Caco-2 (cell line): ENCODE results near the gene ATXN1. TPM values are rescaled to one million over a fixed set of nuclear protein-coding genes. Genes with fewer than 3 reads are reported as not detected.

Experiments used
- BruUV-seq: library from RNA; stranded (reverse); fragments of 400-500 nt; replicated peaks from 2 replicates; lab custom pipeline; 2021; lab: Mats Ljungman, UMichigan
- CTCF ChIA-PET: fragments of 300-600 bp; sonication (Branson Sonifier 250); formaldehyde crosslinking; loops from one replicate; lab custom pipeline; 2022; ENCODE audit warnings: antibody characterized with exemption; lab: Charles Lee
- POLR2A ChIA-PET: fragments of 300-600 bp; sonication (Branson Sonifier 250); formaldehyde crosslinking; loops from one replicate; lab custom pipeline; 2022; ENCODE audit warnings: antibody characterized with exemption; lab: Charles Lee
- DNase-seq, 2 experiments: peaks; one replicate each; pipeline versions ENCODE4 v3.0.0 to v3.0.0-alpha.2; 2020 to 2022
- H3K27me3 ChIP-seq: replicated peaks from 2 replicates; pipeline ENCODE4 v1.6.0; 2011; ENCODE audit warnings: low read length; ENCODE audit not compliant: control insufficient read depth, insufficient read depth
- H3K36me3 ChIP-seq: 2 replicates; pipeline ENCODE4 v1.5.1; 2011; ENCODE audit warnings: low read length; ENCODE audit not compliant: control insufficient read depth, insufficient read depth
- H3K4me1 ChIP-seq: fragments of 250-450 bp; sonication (Bioruptor Pico); 2 replicates; pipeline ENCODE4 v1.5.1; 2020; ENCODE audit warnings: mild to moderate bottlenecking
- H3K4me3 ChIP-seq: 2 replicates; pipeline ENCODE4 v1.5.1; 2011; ENCODE audit warnings: low read depth, mild to moderate bottlenecking, control low read depth, low read length
- H3K9me3 ChIP-seq: fragments of 250-450 bp; sonication (Bioruptor Pico); 2 replicates; pipeline ENCODE4 v1.5.1; 2020; ENCODE audit warnings: mild to moderate bottlenecking, moderate library complexity
- H3K27ac Mint-ChIP-seq: one replicate; pipeline ENCODE4 v1.8.0; 2022; ENCODE audit warnings: mixed read lengths; ENCODE audit not compliant: unreplicated experiment
- H3K27me3 Mint-ChIP-seq: one replicate; pipeline ENCODE4 v1.8.0; 2022; ENCODE audit warnings: mixed read lengths; ENCODE audit not compliant: insufficient read depth, unreplicated experiment
- H3K36me3 Mint-ChIP-seq: one replicate; pipeline ENCODE4 v1.8.0; 2022; ENCODE audit warnings: mild to moderate bottlenecking, mixed read lengths; ENCODE audit not compliant: insufficient read depth, unreplicated experiment
- H3K4me1 Mint-ChIP-seq: one replicate; pipeline ENCODE4 v1.8.0; 2022; ENCODE audit warnings: low read depth, mixed read lengths; ENCODE audit not compliant: unreplicated experiment
- H3K4me3 Mint-ChIP-seq: one replicate; pipeline ENCODE4 v1.8.0; 2022; ENCODE audit warnings: mild to moderate bottlenecking, moderate library complexity, mixed read lengths; ENCODE audit not compliant: unreplicated experiment
- H3K9me3 Mint-ChIP-seq: one replicate; pipeline ENCODE4 v1.8.0; 2022; ENCODE audit warnings: mixed read lengths; ENCODE audit not compliant: unreplicated experiment
- CTCF ChIP-seq, 2 experiments: fragments of 200-600 bp in 1 of 2; IDR thresholded peaks; 1 replicate in 1 of 2; 2 replicates in 1 of 2; pipeline versions ENCODE4 v1.5.1 to v1.8.0; 2011 to 2022; ENCODE audit warnings: antibody characterized with exemption in 1 of 2, control low read depth in 1 of 2, inconsistent platforms in 1 of 2, low read depth in 1 of 2, low read length in 1 of 2, mild to moderate bottlenecking in 1 of 2, moderate library complexity in 1 of 2; ENCODE audit not compliant: insufficient read depth in 1 of 2, severe bottlenecking in 1 of 2, unreplicated experiment in 1 of 2
- intact Hi-C: fragments of 100-400 bp; cut with micrococcal nuclease; formaldehyde crosslinking; loops from one replicate; pipeline ENCODE4 v1.10.0; 2022; ENCODE audit not compliant: unreplicated experiment
- total RNA-seq: library from RNA; stranded (reverse); gene quantifications from 2 replicates; pipeline ENCODE4 v1.2.3, GENCODE V29; 2022

ATXN1 gene
- total RNA-seq, 1 experiment from 2014 or later: 14.2 TPM

GRCh38 chr6:16551466-16551865 is 209.8 kb downstream of the ATXN1 start:
- H3K4me1 ChIP-seq: no peaks in the 10 kb centered on the region
- no TSS peak for BruUV-seq
- no peaks in the 10 kb centered on the region for H3K36me3 Mint-ChIP-seq
- H3K9me3 ChIP-seq: no peaks in the 10 kb centered on the region
- intact Hi-C loops: no loop called here
- H3K36me3 ChIP-seq: no peaks in the 10 kb centered on the region
- ChIA-PET POLR2A (no interaction called here), CTCF (interaction anchor here (0.6 kb wide), 1 partner anchor 501 kb away, joined by 3 read pairs; no protein-coding TSS in a partner anchor)
- H3K4me3 Mint-ChIP-seq: no peak overlapping the region
- no peaks in the 10 kb centered on the region for H3K27me3 Mint-ChIP-seq
- TF ChIP-seq CTCF (IDR thresholded peaks at IDR 0.05; ENCODE audit: insufficient read depth in 1 of 2, low read depth in 1 of 2, low read length in 1 of 2, severe bottlenecking in 1 of 2, unreplicated experiment in 1 of 2): no peak
- H3K4me3 ChIP-seq: no peak overlapping the region
- no peak for DNase-seq
- H3K27me3 ChIP-seq: no peaks in the 10 kb centered on the region
- no peaks in the 10 kb centered on the region for H3K9me3 Mint-ChIP-seq
- H3K4me1 Mint-ChIP-seq: no peaks in the 10 kb centered on the region
- H3K27ac Mint-ChIP-seq: no peak overlapping the region

GRCh38 chr6:16548121-16548520 is 213.1 kb downstream of the ATXN1 start:
- Mint-ChIP-seq H3K4me1 (no peaks in the 10 kb centered on the region), H3K27me3 (no peaks in the 10 kb centered on the region), H3K9me3 (no peaks in the 10 kb centered on the region), H3K36me3 (no peaks in the 10 kb centered on the region), H3K27ac (no peak overlapping the region), H3K4me3 (no peak overlapping the region)
- no peak overlapping the region for H3K4me3 ChIP-seq
- no peak for DNase-seq
- BruUV-seq: no TSS peak
- ChIA-PET CTCF (no interaction called here), POLR2A (no interaction called here)
- TF ChIP-seq CTCF (IDR thresholded peaks at IDR 0.05; ENCODE audit: insufficient read depth in 1 of 2, low read depth in 1 of 2, low read length in 1 of 2, severe bottlenecking in 1 of 2, unreplicated experiment in 1 of 2): no peak
- intact Hi-C loops: no loop called here
- no peaks in the 10 kb centered on the region for H3K27me3 ChIP-seq
- H3K36me3 ChIP-seq: no peaks in the 10 kb centered on the region
- no peaks in the 10 kb centered on the region for H3K4me1 ChIP-seq
- no peaks in the 10 kb centered on the region for H3K9me3 ChIP-seq

GRCh38 chr6:16547587-16547986 is 213.7 kb downstream of the ATXN1 start:
- Histone ChIP-seq H3K27me3 (no peaks in the 10 kb centered on the region), H3K4me1 (no peaks in the 10 kb centered on the region), H3K36me3 (no peaks in the 10 kb centered on the region), H3K9me3 (no peaks in the 10 kb centered on the region), H3K4me3 (no peak overlapping the region)
- Mint-ChIP-seq H3K27me3 (no peaks in the 10 kb centered on the region), H3K36me3 (no peaks in the 10 kb centered on the region), H3K9me3 (no peaks in the 10 kb centered on the region), H3K4me1 (no peaks in the 10 kb centered on the region), H3K4me3 (no peak overlapping the region), H3K27ac (no peak overlapping the region)
- POLR2A ChIA-PET: no interaction called here
- DNase-seq: no peak
- no TSS peak for BruUV-seq
- CTCF ChIA-PET: no interaction called here
- intact Hi-C loops: no loop called here
- no peak for TF ChIP-seq CTCF (IDR thresholded peaks at IDR 0.05; ENCODE audit: insufficient read depth in 1 of 2, low read depth in 1 of 2, low read length in 1 of 2, severe bottlenecking in 1 of 2, unreplicated experiment in 1 of 2)
